ENCODE results near the gene CARD10.

CARD10 gene

GRCh38 chr22:37491106-37491505, 28.1 kb downstream of the CARD10 start:
- Histone ChIP-seq H3K4me3 (replicated peaks; ENCODE audit: insufficient read depth, low read length) (no peak overlapping the region), H3K27me3 (ENCODE audit: insufficient read depth, poor library complexity, severe bottlenecking) (no peaks in the 10 kb centered on the region), H3K27ac (replicated peaks) (no peak overlapping the region)
- DNase-seq (ENCODE audit: low read depth in 1 of 2, low spot score in 1 of 2) = no peak
- TF ChIP-seq CTCF (IDR thresholded peaks at IDR 0.05; ENCODE audit: insufficient read depth, low read length) (no peak), POLR2AphosphoS5 (IDR thresholded peaks at IDR 0.05; ENCODE audit: low read depth) (no peak), GABPA (IDR thresholded peaks at IDR 0.05; ENCODE audit: low read depth) (no peak), REST (IDR thresholded peaks at IDR 0.05; ENCODE audit: insufficient replicate concordance, low read depth) (no peak), SPI1 (IDR thresholded peaks at IDR 0.05; ENCODE audit: borderline replicate concordance, low read depth) (no peak)

GRCh38 chr22:37489983-37490382, 29.2 kb downstream of the CARD10 start:
- no peak for DNase-seq (ENCODE audit: low read depth in 1 of 2, low spot score in 1 of 2)
- H3K27ac ChIP-seq (replicated peaks) = no peak overlapping the region
- no peak overlapping the region for H3K4me3 ChIP-seq (replicated peaks; ENCODE audit: insufficient read depth, low read length)
- no peaks in the 10 kb centered on the region for H3K27me3 ChIP-seq (ENCODE audit: insufficient read depth, poor library complexity, severe bottlenecking)
- no peak for TF ChIP-seq CTCF (IDR thresholded peaks at IDR 0.05; ENCODE audit: insufficient read depth, low read length)
- no peak for TF ChIP-seq POLR2AphosphoS5 (IDR thresholded peaks at IDR 0.05; ENCODE audit: low read depth)
- TF ChIP-seq SPI1 (IDR thresholded peaks at IDR 0.05; ENCODE audit: borderline replicate concordance, low read depth) = no peak
- no peak for TF ChIP-seq REST (IDR thresholded peaks at IDR 0.05; ENCODE audit: insufficient replicate concordance, low read depth)
- TF ChIP-seq GABPA (IDR thresholded peaks at IDR 0.05; ENCODE audit: low read depth) = no peak

GRCh38 chr22:37488337-37489135, 30.7 kb downstream of the CARD10 start:
- TF ChIP-seq SPI1 (IDR thresholded peaks at IDR 0.05; ENCODE audit: borderline replicate concordance, low read depth) (no peak), POLR2AphosphoS5 (IDR thresholded peaks at IDR 0.05; ENCODE audit: low read depth) (no peak), REST (IDR thresholded peaks at IDR 0.05; ENCODE audit: insufficient replicate concordance, low read depth) (no peak), CTCF (IDR thresholded peaks at IDR 0.05; ENCODE audit: insufficient read depth, low read length) (no peak), GABPA (IDR thresholded peaks at IDR 0.05; ENCODE audit: low read depth) (no peak)
- H3K27me3 ChIP-seq (ENCODE audit: insufficient read depth, poor library complexity, severe bottlenecking) = no peaks in the 10 kb centered on the region
- H3K4me3 ChIP-seq (replicated peaks; ENCODE audit: insufficient read depth, low read length) = no peak overlapping the region
- no peak overlapping the region for H3K27ac ChIP-seq (replicated peaks)
- DNase-seq (ENCODE audit: low read depth in 1 of 2, low spot score in 1 of 2) = no peak
